ENCODE measurements around the gene LBH. TPM values are rescaled to one million over a fixed set of nuclear protein-coding genes. Genes with fewer than 3 reads are reported as not detected.

LBH gene
- total and polyA plus RNA-seq, 4 donors, result 22.9 to 133 (median 81.3) TPM

- no peaks in the 10 kb centered on the region for H3K27me3 ChIP-seq (ENCODE audit: control insufficient read depth in 3 of 3, insufficient read depth in 3 of 3, low read length in 2 of 3)
- H3K9ac ChIP-seq (ENCODE audit: insufficient read depth in 1 of 2, low read length in 2 of 2), result no peak overlapping the region
- TF ChIP-seq, protein P1, sequence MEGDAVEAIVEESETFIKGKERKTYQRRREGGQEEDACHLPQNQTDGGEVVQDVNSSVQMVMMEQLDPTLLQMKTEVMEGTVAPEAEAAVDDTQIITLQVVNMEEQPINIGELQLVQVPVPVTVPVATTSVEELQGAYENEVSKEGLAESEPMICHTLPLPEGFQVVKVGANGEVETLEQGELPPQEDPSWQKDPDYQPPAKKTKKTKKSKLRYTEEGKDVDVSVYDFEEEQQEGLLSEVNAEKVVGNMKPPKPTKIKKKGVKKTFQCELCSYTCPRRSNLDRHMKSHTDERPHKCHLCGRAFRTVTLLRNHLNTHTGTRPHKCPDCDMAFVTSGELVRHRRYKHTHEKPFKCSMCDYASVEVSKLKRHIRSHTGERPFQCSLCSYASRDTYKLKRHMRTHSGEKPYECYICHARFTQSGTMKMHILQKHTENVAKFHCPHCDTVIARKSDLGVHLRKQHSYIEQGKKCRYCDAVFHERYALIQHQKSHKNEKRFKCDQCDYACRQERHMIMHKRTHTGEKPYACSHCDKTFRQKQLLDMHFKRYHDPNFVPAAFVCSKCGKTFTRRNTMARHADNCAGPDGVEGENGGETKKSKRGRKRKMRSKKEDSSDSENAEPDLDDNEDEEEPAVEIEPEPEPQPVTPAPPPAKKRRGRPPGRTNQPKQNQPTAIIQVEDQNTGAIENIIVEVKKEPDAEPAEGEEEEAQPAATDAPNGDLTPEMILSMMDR (IDR thresholded peaks at IDR 0.05; ENCODE audit: control extremely low read depth, extremely low read depth), result no peak
- no peak for ATAC-seq (ENCODE audit: insufficient read depth, low FRiP score)
- WGBS, 2 donors, result 91 to 98% methylated on average over 5 of the region's 5 CpGs
- no peak overlapping the region for H3K27ac ChIP-seq (ENCODE audit: low read depth in 1 of 2, low read length in 1 of 2)
- peaks cover 0 to 2% (median 0%) of the 10 kb centered on the region in 4 donors for H3K9me3 ChIP-seq (ENCODE audit: control insufficient read depth in 4 of 4, insufficient read depth in 3 of 4, low read length in 3 of 4)
- DNase-seq, result no peak
- H3K4me1 ChIP-seq (ENCODE audit: control insufficient read depth in 5 of 5, insufficient read depth in 5 of 5, low read length in 5 of 5), result peaks cover 0 to 7% (median 4%) of the 10 kb centered on the region in 5 donors
- H3K36me3 ChIP-seq (ENCODE audit: control insufficient read depth in 4 of 4, insufficient read depth in 4 of 4, low read length in 4 of 4), result peaks cover 8 to 26% (median 14%) of the 10 kb centered on the region in 4 donors
- no peak overlapping the region for H3K4me3 ChIP-seq
Measured at GRCh38 chr2:30262716-30263309, 31.5 kb downstream of the LBH start.

- TF ChIP-seq, protein P1 (IDR thresholded peaks at IDR 0.05; ENCODE audit: control extremely low read depth, extremely low read depth), result no peak
- Histone ChIP-seq H3K9me3 (ENCODE audit: control insufficient read depth in 4 of 4, insufficient read depth in 3 of 4, low read length in 3 of 4) (peaks cover 0 to 2% (median 0%) of the 10 kb centered on the region in 4 donors), H3K27me3 (ENCODE audit: control insufficient read depth in 3 of 3, insufficient read depth in 3 of 3, low read length in 2 of 3) (no peaks in the 10 kb centered on the region), H3K27ac (ENCODE audit: low read depth in 1 of 2, low read length in 1 of 2) (peak overlapping the region in 1 of 2 donors; percentile 37), H3K4me1 (ENCODE audit: control insufficient read depth in 5 of 5, insufficient read depth in 5 of 5, low read length in 5 of 5) (peaks cover 0 to 11% (median 4%) of the 10 kb centered on the region in 5 donors), H3K4me3 (no peak overlapping the region), H3K9ac (ENCODE audit: insufficient read depth in 1 of 2, low read length in 2 of 2) (no peak overlapping the region), H3K36me3 (ENCODE audit: control insufficient read depth in 4 of 4, insufficient read depth in 4 of 4, low read length in 4 of 4) (peaks cover 0 to 12% (median 2%) of the 10 kb centered on the region in 4 donors)
- no peak for ATAC-seq (ENCODE audit: insufficient read depth, low FRiP score)
- peak in 1 of 3 donors; percentile 31 for DNase-seq
- 86 to 96% methylated on average over 3 of the region's 3 CpGs for WGBS, 2 donors
Measured at GRCh38 chr2:30264274-30264673, 32.9 kb downstream of the LBH start.

GRCh38 chr2:30265052-30266015, 34.0 kb downstream of the LBH start:
- no peak for ATAC-seq (ENCODE audit: insufficient read depth, low FRiP score)
- H3K27me3 ChIP-seq (ENCODE audit: control insufficient read depth in 3 of 3, insufficient read depth in 3 of 3, low read length in 2 of 3), result no peaks in the 10 kb centered on the region
- H3K27ac ChIP-seq (ENCODE audit: low read depth in 1 of 2, low read length in 1 of 2), result peak overlapping the region in 1 of 2 donors; percentile 62
- WGBS, 2 donors, result 74 to 91% methylated on average over 4 of the region's 4 CpGs
- peaks cover 0 to 2% (median 0%) of the 10 kb centered on the region in 4 donors for H3K9me3 ChIP-seq (ENCODE audit: control insufficient read depth in 4 of 4, insufficient read depth in 3 of 4, low read length in 3 of 4)
- DNase-seq, result no peak
- no peak overlapping the region for H3K9ac ChIP-seq (ENCODE audit: insufficient read depth in 1 of 2, low read length in 2 of 2)
- peaks cover 0 to 4% (median under 1%) of the 10 kb centered on the region in 4 donors for H3K36me3 ChIP-seq (ENCODE audit: control insufficient read depth in 4 of 4, insufficient read depth in 4 of 4, low read length in 4 of 4)
- TF ChIP-seq, protein P1 (IDR thresholded peaks at IDR 0.05; ENCODE audit: control extremely low read depth, extremely low read depth), result no peak
- peaks cover 0 to 11% (median 4%) of the 10 kb centered on the region in 5 donors for H3K4me1 ChIP-seq (ENCODE audit: control insufficient read depth in 5 of 5, insufficient read depth in 5 of 5, low read length in 5 of 5)
- no peak overlapping the region for H3K4me3 ChIP-seq
